ENCODE data around the gene NAGLU.

DNA sequence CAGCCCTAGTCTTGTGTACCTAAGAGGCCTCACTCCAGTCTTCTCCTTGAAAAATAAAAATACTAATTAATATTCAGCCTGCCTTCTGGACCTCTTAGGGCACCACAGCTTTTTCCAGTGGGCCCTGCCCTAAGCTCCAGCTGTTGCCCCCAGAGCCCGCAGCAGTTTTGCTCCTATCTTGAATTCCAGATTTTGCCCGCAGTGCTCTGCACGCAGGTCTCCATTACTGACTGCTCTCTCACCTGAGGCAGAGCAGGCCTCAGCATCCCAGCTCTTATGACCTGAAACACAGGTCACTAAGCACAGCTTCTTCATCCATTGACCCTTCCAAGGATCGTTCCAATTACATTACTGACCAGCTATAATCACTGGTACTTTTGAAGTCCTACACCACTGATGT, 28.4 kb upstream of the NAGLU start:
- TF ChIP-seq, protein P1, sequence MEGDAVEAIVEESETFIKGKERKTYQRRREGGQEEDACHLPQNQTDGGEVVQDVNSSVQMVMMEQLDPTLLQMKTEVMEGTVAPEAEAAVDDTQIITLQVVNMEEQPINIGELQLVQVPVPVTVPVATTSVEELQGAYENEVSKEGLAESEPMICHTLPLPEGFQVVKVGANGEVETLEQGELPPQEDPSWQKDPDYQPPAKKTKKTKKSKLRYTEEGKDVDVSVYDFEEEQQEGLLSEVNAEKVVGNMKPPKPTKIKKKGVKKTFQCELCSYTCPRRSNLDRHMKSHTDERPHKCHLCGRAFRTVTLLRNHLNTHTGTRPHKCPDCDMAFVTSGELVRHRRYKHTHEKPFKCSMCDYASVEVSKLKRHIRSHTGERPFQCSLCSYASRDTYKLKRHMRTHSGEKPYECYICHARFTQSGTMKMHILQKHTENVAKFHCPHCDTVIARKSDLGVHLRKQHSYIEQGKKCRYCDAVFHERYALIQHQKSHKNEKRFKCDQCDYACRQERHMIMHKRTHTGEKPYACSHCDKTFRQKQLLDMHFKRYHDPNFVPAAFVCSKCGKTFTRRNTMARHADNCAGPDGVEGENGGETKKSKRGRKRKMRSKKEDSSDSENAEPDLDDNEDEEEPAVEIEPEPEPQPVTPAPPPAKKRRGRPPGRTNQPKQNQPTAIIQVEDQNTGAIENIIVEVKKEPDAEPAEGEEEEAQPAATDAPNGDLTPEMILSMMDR (IDR thresholded peaks at IDR 0.05): no peak
- no peak for TF ChIP-seq POLR2A (IDR thresholded peaks at IDR 0.05)
- no peak for TF ChIP-seq POLR2AphosphoS5 (IDR thresholded peaks at IDR 0.05)
